ENCODE data around the gene ADAM12.
A peak's percentile ranks its signal among the peaks of the same experiment; 100 is the strongest.
"Not testable (repeated sequence)": the region's sequence is repeated elsewhere in the genome, so short reads cannot be mapped to it uniquely, and the experiment has no call there.

The ADAM12 gene

DNA sequence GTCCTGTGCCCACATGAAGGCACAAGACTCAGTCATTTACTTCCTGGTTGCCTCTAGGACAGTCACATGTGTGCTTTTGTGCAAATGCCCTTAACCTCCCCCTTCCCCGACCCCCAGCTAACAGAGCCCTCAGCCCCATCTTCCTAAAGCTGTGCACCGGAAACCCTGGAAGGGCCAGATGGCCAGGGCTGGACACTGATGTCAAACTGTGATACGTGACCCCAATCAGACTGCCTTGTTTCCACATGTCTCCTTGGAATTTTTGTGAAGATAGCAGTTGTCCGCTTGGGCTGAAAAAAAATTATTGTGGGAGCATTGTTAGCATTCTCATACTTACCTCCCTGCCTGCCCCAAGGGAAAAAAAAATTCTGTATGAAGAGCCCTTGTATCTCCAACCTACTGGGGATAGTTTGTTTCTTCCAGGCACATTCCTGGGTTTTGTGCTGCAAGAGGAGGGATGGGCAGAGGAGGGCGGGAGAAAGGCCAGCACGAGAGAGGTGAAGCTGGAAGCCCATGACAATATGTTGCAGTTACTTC is 17.0 kb upstream of the ADAM12 start:
- no peak for DNase-seq (ENCODE audit: low spot score)

DNA sequence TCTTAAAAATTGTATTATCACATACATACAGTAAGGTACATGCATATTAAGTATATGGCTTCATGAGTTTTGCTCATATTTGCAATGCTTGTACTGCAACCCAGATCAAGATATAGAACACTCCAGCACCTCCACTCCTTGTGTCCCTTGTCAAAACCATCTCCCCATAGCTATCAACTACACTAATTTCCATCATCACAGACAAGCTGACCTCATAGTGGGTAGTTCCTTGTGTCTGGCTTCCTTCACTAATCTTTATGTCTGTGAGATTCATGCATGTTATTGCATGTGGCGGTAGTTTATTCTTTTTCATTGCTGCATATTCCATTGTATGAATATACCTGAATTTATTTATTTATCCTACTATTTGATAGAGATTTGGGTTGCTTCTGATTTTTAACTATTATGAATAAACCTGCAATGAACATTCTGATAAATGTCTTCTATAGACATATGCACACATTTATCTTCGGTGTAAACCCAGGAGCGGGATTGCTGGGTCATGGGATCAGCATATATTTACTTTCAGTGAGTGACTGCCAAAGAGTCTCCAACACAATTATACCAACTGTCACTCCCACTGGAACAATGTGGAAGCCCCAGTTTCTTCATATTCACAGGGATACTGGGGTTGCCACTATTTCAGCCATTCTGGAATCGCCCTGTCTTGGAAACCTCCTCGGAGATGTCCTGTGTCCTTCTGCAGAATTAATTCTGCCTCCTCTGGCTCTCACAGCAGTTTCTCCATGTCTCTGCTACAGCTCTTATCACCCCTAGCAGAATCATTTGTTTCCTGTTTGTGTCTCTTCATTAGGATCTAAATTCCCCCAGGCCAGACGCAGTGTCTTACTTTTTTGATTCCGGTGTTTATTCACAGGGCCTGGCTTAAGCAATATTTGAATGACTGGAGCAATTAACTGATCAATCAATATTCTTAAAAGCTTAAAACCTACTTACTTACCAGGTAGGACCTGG is 14.7 kb upstream of the ADAM12 start:
- no peak for DNase-seq (ENCODE audit: low spot score)

DNA sequence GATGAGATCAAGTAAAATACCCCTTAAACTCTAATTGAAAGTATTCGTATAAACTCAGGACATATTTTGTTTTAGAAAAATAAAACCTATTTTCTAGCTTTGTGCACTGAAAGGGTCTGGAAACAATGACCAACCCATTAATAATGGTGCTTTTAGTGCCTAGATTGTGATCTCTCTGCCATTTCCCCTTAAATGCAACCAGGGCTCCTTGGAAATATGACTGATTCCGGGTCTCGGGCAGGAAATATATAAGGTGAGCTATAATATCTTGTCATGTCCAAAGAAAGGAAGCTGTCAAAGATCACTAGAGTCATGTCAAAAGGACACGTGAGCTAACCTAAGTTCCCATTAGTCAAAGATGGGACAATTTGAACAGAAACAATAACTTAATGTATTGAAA is 12.4 kb upstream of the ADAM12 start:
- DNase-seq (ENCODE audit: low spot score): no peak

DNA sequence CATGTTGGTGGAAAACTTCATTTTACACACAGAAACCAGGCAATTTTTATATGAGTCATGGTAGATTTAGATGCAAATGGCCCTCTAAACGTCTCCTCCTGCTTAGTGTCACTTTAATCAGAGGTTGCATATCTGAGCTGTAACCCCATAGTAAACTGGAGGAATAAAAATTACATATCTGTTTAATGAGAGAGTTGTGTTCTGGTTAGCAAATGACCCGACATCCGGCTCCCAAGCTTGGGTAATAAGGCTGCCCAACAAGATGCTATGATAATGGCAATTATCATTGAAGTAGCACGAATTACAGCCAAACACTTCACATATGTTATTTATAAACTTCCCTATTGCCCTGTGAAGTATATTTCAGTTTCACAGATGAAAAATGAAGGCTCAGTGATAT is 10.6 kb upstream of the ADAM12 start:
- DNase-seq (ENCODE audit: low spot score): no peak

DNA sequence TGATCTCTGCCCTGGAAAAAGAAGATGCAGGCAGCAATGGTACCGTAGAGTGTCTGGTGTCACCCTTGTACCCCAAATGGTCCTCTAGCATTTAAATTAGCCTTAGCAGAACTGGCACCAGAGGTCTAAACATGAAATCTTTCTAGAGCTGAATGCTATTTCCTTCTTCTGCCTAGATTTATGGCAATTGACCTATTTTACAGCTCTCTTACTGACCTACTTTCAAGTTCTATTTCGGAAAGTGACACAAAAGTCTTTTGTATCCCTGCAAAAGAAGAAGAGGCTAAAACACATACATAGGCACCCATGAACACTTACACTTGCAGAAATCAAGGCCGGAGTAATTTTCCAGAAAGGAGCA is 10.1 kb upstream of the ADAM12 start:
- DNase-seq (ENCODE audit: low spot score): no peak

DNA sequence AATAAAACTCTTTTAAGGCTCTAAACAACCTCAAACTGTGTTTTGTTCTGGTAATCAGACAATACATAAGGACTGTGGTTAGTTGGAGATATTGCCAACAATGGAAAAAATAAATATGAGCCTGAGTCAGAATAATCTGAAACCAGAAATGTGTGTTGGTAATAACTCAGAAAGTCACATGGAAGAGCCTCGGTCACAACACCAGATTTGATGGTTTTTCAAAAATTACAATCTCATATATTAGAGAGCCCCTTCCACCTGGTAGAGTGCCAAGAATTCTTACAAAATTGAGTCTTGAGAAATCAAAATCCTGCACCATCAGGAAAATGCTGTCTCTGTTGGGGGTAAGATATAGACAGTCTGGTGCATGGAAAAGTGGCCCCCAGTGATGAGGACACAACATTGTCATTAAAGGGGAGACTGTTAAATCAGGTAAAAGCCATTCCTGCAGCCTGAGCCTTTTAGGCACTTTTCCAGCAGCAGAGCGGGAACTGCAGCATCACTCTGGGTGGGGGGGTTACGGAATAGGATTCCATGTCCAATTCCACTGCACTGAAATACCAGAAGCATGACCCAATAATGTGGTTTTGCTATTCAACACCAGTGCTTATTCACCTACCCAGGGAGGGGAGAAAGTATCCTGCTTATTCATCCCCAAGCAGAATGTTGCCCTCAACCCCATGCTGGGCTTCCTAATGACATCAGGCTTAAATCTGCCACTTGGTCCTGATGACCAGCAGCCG is 9.5 kb upstream of the ADAM12 start:
- no peak for DNase-seq (ENCODE audit: low spot score)

DNA sequence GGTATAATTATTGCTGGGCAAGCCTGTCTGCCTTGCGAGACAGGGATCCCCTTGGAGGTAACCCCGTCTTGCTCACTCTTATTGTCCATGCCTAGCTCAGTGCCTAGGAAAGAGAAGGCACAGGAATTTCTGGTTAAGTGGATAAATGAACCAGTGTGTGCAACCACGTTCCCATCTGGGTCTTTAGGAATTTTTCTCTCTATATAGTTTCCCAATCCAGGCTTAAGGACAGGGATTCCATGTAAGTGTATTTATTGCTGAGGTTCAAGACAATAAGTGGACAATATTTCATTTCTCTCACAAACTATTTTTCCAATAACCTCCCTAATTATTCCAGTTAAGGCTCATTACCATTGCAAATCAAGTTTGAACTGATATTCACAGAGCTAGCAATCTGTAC is 8.9 kb upstream of the ADAM12 start:
- DNase-seq (ENCODE audit: low spot score): no peak

DNA sequence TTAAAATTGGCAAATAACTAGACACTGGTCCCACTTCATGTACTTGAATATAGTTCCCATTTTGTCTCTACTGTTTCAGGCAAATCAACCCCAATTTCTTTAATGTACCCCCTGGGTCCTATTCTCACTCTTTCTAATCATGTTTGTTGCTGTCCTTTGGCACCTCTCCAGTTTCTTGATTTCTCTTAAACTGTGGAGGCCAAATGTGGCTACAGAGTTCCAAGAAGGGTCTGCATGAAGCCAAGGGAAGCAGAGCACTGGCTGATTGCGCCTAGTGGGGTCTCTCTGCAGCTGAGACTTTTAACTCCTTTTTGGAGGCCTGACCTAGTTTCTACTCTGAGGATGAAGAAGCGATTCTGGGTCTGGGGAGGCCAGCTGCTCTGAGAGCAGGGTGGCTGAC is 6.7 kb upstream of the ADAM12 start:
- DNase-seq (ENCODE audit: low spot score): no peak

DNA sequence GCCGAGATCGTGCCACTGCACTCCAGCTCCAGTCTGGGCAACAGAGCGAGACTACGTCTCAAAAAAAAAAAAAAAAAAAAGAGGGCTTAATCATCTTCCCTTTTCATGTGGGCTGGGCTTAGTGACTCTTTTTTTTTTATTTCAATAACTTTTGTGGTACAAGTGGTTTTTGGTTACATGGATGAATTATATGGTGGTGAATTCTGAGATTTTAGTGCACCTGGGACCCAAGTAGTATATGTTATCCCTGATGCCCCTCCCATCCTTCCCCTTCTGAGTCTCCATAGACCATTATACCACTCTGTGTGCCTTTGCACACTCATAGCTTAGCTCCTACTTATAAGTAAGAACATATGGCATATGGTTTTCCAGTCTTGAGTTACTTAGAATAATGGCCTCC is 4.8 kb upstream of the ADAM12 start:
- DNase-seq (ENCODE audit: low spot score): no peak

DNA sequence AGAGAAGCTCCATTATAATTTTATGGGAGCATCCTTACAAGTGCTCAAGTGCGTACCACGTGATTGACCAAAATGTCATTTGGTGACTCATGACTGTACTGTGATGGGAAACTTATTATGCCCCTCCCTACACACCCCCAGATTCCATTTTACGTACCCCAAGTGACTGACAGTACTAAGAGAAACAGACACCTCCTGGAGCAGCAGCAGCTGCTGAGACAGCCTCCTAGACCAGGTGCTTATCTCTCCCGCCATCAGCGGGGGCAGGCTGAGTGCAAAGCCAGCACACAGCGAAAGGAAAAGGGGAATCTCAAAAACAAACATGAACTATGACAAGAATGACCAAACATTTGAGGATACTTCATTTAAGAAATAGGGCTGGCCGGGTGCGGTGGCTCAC is 4.2 kb upstream of the ADAM12 start:
- no peak for DNase-seq (ENCODE audit: low spot score)

DNA sequence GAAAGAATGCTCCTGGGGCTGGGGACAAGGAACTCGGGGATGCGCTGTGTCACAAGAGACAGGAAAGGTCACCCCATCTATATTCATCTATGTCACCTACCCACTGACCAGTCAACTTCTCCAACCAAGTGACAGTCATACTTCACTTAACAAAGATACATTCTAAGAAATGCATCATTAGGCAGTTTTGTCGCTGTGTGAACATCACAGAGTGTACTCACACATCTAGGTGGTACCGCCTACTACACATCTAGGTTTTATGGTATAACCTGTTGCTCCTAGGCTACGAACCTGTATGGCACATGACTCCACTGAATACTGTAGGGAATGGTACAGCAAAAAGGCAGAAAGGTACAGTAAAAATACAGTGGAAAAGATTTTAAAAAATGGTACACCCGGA is 3.8 kb upstream of the ADAM12 start:
- no peak for DNase-seq (ENCODE audit: low spot score)

DNA sequence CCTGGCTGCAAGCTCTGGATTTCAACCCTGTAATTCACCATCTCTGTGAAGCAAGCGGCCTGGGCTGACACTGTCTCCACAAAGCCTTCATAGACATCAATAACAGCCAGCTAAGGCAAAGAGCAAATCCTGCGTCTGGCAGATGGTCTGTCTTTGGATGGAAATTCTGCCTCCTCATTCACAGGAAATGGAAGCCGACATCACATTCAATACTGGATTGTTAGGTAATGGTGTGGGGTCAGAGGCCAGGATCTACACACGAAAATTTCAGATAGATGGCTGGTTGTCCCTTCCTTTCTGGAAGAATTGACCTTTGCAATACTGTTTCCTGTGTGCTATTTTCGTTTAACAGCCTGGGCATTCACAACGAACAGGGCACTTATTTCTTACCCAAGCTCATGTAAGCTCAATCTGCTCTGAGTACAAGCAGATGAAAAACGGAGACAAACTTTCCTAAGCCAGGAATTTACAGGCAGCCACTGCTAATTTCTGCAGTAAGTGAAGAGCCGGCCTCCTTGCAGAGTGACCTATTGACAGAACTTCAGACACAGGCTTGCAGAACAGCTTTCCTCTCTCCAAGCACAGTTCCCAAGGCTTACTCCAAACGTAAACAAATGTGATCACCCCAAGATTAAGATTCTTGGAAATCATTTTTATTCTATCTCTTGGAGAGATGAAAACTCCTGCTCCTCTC is 3.1 kb upstream of the ADAM12 start:
- no peak for DNase-seq (ENCODE audit: low spot score)

DNA sequence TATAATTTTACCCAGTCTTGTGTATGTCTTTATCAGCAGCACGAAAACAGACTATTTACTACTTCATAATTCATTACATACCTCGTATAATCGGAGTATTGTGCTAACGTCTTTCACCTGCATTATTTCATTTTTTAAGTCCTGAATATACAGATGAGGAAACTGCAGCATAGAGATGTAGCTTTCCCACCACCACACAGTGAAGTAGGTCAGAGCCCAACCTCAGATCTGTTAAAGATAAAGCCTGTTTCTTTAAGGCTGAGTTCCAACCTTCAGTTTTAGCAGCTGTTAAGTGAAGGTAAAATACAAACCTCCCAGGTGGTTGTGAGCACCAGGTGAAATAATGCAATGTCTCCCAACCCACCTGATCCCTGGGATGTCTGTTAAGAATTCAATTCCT is 2.0 kb upstream of the ADAM12 start:
- no peak for DNase-seq (ENCODE audit: low spot score)

DNA sequence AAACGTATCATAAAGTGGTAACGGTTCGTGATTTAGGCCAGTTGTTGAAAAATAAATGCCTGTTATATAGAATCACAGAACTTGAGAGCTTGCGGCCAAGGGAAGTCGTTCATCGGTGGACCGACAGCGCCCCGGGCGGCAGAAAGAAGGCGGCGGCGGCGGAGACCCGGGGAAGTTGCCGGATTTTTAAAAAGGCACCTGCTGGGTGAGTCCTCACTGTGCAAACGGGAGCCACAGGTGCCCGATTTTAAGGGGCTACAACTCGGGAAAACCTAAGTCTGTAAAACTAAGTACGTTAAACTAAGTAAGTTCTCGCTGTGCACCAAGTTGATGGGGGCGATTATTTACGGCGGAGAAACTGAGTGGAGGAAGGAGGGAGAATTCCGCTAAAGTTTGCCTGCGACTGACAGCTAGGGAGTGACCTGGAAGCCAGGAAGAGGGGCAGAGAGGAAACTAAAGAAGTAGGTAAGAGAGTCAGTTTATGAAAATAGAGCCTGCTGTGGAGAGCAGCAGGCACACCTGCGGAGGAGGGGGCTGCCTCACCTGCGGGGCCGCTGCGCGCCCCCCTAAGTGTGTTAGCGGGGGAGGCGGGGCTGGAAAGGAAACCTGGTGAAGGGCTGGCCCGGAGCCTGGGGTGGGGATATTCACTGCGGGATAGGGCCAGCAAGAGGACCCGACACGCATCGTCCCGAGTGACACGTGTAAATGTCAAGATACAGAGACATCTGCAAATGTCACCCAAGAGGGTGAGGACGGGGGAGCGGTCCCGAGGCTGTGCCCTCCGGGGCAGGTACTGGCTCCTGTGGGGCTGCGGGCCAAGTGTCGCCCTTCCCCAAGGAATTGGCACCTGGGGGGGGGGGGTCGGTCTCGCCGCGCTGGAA is 996 bp downstream of the ADAM12 start:
- peak; percentile 82 for DNase-seq (ENCODE audit: low spot score)

DNA sequence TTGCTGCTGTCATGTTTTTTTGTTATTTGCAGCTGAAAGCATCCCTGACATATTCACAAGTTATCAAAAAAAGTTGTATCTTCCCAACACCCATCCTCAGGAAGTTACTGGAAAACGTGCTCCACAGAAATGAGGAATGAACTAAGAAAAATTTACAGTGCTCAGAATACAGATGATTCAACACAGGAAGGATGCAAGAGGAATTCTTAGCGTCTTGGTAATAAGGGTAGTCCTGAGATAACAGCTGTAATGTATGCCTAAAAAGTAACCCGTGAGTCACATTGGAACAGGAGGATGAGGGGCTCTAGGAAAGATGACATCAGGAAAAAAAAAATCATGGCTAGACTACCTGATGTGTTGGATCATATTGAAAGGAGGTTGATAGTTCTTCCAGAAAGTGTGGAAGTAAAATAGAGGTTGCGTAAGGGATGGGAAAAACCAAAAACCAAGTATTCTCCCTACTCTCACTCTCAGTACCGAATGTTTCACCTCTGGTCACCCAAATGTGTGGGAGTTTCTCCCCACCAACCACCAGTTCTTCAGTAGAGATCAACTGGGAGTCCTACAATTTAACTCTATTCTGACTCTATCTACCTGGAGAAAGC is 3.9 kb downstream of the ADAM12 start:
- no peak for DNase-seq (ENCODE audit: low spot score)

DNA sequence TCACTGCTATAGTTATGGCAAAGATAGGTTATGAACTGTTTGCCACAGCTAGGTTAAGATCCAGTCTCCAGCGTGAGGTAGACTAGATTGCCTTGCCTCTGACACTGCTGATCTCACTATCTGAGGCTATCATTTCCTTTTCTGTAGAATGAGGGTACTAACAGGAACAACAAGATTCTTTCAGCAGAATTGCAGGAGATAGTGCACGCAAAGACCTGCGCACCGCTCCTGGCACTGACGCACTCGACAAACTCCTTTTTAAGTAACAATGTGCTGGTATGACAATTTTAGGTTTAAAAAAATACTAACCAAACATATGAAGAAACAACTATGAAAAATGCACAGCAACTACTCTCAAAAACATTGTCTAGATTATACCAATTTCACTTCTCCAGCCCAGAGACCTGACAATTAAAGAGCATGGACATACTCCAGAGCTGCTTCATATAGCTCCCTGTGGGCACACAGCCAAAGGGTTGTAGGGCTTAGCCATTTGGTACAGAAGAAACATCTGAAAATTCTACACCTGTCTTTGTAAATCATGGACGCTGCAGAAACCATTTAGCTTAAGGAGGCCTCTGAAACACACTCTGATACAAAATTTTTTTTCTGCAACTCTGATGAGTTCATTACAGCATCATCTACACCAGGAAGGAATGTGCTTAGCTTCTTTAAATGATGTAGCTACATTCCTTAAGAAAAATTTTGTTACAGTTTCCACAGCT is 7.8 kb downstream of the ADAM12 start:
- no peak for DNase-seq (ENCODE audit: low spot score)

DNA sequence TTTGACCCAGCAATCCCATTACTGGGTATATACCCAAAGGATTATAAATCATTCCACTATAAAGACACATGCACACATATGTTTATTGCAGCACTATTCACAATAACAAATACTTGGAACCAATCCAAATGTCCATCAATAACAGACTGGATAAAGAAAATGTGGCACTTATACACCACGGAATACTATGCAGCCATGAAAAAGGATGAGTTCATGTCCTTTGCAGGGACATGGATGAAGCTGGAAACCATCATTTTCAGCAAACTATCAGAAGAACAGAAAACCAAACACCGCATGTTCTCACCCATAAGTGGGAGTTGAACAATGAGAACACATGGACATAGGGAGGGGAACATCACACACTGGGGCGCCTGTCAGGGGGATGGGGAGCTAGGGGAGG is 9.1 kb downstream of the ADAM12 start:
- not testable (repeated sequence) for DNase-seq (ENCODE audit: low spot score)

DNA sequence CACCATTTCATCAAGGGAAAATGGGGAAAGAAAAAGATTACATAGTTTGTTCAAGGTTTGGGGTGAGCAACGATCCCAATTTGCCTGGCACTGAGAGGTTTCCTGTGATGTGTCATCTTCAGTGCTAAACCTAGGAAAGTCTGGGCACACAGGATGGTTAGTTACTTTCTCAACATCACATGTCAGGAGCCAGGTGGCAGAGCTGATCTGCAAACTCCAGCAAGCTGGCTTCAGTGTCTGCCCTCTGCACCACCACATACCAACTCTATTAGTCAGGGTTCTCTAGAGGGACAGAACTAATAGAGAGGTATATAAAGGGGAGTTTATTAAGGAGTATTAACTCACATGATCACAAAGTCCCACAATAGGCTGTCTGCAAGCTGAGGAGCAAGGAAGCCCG is 11.3 kb downstream of the ADAM12 start:
- no peak for DNase-seq (ENCODE audit: low spot score)

DNA sequence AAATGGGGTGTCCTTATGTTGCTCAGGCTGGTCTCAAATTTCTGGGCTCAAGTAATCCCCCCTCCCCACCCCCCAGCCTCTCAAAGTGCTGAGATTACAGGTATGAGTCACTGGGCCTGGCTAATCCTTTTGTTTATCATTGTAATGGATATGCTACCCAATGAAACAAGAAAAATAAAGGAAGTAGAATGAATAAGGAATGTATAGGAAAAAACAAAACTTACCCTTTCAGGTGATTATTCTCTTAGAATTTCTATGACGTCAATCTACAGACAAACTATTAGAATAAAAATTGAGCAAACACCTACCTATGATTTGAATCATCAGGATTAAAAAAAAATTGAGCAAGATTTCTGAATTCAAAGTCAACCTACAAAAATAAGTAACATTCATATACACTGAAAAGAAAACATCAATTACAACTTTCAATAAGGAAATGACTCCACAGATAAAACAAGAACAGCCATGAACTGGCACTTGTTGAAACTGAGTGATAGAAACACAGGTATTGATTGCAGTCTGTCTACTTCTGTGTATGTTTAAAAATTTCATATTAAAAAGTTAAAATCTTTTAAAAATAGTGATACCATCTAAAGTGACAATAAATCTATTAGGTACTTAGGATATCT is 12.2 kb downstream of the ADAM12 start:
- no peak for DNase-seq (ENCODE audit: low spot score)

DNA sequence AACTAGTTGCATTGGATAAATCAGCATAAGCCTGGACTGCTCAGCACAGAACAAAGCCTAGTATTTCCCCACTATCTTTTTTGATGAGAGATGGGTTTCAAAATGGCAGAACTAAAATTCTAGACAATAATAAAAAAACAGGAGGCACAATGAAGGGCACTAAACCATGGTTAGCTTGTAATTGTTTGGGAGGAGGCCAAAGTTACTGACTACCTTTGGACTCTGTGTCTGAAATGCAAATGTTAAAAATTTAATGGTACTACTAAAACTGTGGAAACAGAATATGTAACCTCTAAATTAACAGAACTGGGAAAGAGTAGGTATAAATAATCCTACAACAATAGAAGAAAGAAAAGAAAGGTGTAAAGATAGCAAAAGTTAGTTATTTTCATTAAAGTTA is 13.0 kb downstream of the ADAM12 start:
- no peak for DNase-seq (ENCODE audit: low spot score)
